NCI-H1436 treated with DMSO at 0.1 percent for 48 hours (cell line): ENCODE measurements around the gene KRT8.

Source experiments
- DNase-seq: peaks from one replicate; lab custom pipeline; 2025; lab: John Stamatoyannopoulos, UW

Gene KRT8

GRCh38 chr12:52847335-52848102 lies 57.4 kb downstream of the KRT8 start:
- DNase-seq = no peak
